Small intestine (tissue), 7 donors: ENCODE measurements around the gene FBXO10. TPM values are rescaled to one million over a fixed set of nuclear protein-coding genes. Genes with fewer than 3 reads are reported as not detected.
"Not testable (repeated sequence)": the region's sequence is repeated elsewhere in the genome, so short reads cannot be mapped to it uniquely, and the experiment has no call there.

Experiments
- DNase-seq, 2 donors: peaks; one replicate each; pipeline versions ENCODE4 v3.0.0 to v3.0.0-alpha.2; 2013
- FAIRE-seq: peaks from 2 replicates; lab custom pipeline; 2012; peaks lifted over from hg19 to GRCh38; lab: Jason Lieb, UNC
- H3K27ac ChIP-seq, 3 donors: one replicate each; pipeline ENCODE4 v1.5.1; 2013; ENCODE audit warnings: low read length in 2 of 3, mild to moderate bottlenecking in 2 of 3, control low read depth in 1 of 3, inconsistent platforms in 1 of 3, low read depth in 1 of 3, moderate library complexity in 1 of 3
- H3K27me3 ChIP-seq, 3 donors: one replicate each; pipeline ENCODE4 v1.6.1; 2013; ENCODE audit warnings: low read length in 3 of 3, inconsistent platforms in 1 of 3; ENCODE audit not compliant: control insufficient read depth in 3 of 3, insufficient read depth in 3 of 3
- H3K36me3 ChIP-seq, 3 donors: one replicate each; pipeline ENCODE4 v1.6.1; 2013; ENCODE audit warnings: low read length in 3 of 3, inconsistent platforms in 1 of 3, low read depth in 1 of 3, mild to moderate bottlenecking in 1 of 3, moderate library complexity in 1 of 3; ENCODE audit not compliant: control insufficient read depth in 3 of 3, insufficient read depth in 2 of 3
- H3K4me1 ChIP-seq, 3 donors: one replicate each; pipeline ENCODE4 v1.6.1; 2013; ENCODE audit warnings: low read length in 2 of 3, inconsistent platforms in 1 of 3, low read depth in 1 of 3, mild to moderate bottlenecking in 1 of 3, moderate library complexity in 1 of 3; ENCODE audit not compliant: control insufficient read depth in 3 of 3, insufficient read depth in 2 of 3
- H3K4me3 ChIP-seq, 3 donors: one replicate each; pipeline ENCODE4 v1.5.1; 2013; ENCODE audit warnings: low read length in 3 of 3, control low read depth in 1 of 3, inconsistent platforms in 1 of 3, low read depth in 1 of 3, mild to moderate bottlenecking in 1 of 3, moderate library complexity in 1 of 3
- H3K9me3 ChIP-seq, 2 donors: one replicate each; pipeline ENCODE4 v1.6.1; 2013; ENCODE audit warnings: low read depth in 1 of 2, low read length in 1 of 2; ENCODE audit not compliant: control insufficient read depth in 2 of 2, insufficient read depth in 1 of 2
- WGBS, 3 donors: extraction: QIAGEN DNeasy Blood & Tissue Kit; methylation state at CpG; one replicate each; pipeline ENCODE4 v1.1.7; 2013; 5-methylcytosine and 5-hydroxymethylcytosine counted together
- polyA plus RNA-seq, 4 donors: library from polyadenylated mRNA; stranded (reverse) in 3 of 4; unstranded in 1 of 4; fragments of 200-250 nt in 3 of 4; fragments of 120-200 nt in 1 of 4; gene quantifications; one replicate each; pipeline versions ENCODE4 v1.2.1 to v1.2.3, GENCODE V29; 2013
- donor health status: healthy with polysubstance abuse.
- donor health status: control.
- donor health status: control.
- donor health status: Bipolar disorder and iron deficiency.
- donor health status: healthy.

FBXO10 gene
- polyA plus RNA-seq, 4 donors, result 1.4 to 4.4 (median 2.4) TPM

- Histone ChIP-seq H3K9me3 (no peaks in the 10 kb centered on the region), H3K27me3 (no peaks in the 10 kb centered on the region), H3K4me3 (no peak overlapping the region), H3K4me1 (no peaks in the 10 kb centered on the region), H3K36me3 (peaks cover 0 to 34% (median 2%) of the 10 kb centered on the region in 3 donors), H3K27ac (no peak overlapping the region)
- DNase-seq (no peak), FAIRE-seq (no peak)
- WGBS, 3 donors, result 83 to 93% (median 86%) methylated on average over 15 of the region's 15 CpGs
Observed at GRCh38 chr9:37511016-37512010, 64.9 kb downstream of the FBXO10 start.

GRCh38 chr9:37510053-37510452 is 66.1 kb downstream of the FBXO10 start:
- H3K36me3 ChIP-seq, result peaks cover 0 to 27% (median 2%) of the 10 kb centered on the region in 3 donors
- not testable (repeated sequence) for DNase-seq, FAIRE-seq, H3K27me3 ChIP-seq, H3K4me3 ChIP-seq, H3K4me1 ChIP-seq, H3K9me3 ChIP-seq, H3K27ac ChIP-seq
- 90 to 94% (median 91%) methylated on average over 5 of the region's 5 CpGs for WGBS, 3 donors

- FAIRE-seq (no peak), DNase-seq (no peak)
- 88 to 95% (median 91%) methylated on average over 7 of the region's 7 CpGs for WGBS, 3 donors
- Histone ChIP-seq H3K27ac (no peak overlapping the region), H3K27me3 (no peaks in the 10 kb centered on the region), H3K9me3 (no peaks in the 10 kb centered on the region), H3K4me3 (no peak overlapping the region), H3K36me3 (peaks cover 0 to 29% (median 2%) of the 10 kb centered on the region in 3 donors), H3K4me1 (no peaks in the 10 kb centered on the region)
Observed at GRCh38 chr9:37509536-37509935, 66.6 kb downstream of the FBXO10 start.

GRCh38 chr9:37508834-37509206 is 67.4 kb downstream of the FBXO10 start:
- H3K4me3 ChIP-seq, result no peak overlapping the region
- no peak for FAIRE-seq
- peaks cover 0 to 32% (median 0%) of the 10 kb centered on the region in 3 donors for H3K36me3 ChIP-seq

GRCh38 chr9:37508135-37508833 is 67.9 kb downstream of the FBXO10 start:
- H3K36me3 ChIP-seq, result peaks cover 0 to 36% (median 3%) of the 10 kb centered on the region in 3 donors
- H3K9me3 ChIP-seq, result no peaks in the 10 kb centered on the region
- DNase-seq (peak in 1 of 2 donors; percentile 20), FAIRE-seq (no peak)
- no peak overlapping the region for H3K4me3 ChIP-seq
- H3K4me1 ChIP-seq, result no peaks in the 10 kb centered on the region
- WGBS, 3 donors, result 92 to 96% (median 95%) methylated on average over 5 of the region's 5 CpGs
- H3K27me3 ChIP-seq, result no peaks in the 10 kb centered on the region
- no peak overlapping the region for H3K27ac ChIP-seq

More at GRCh38 chr9:37508834-37509206, 67.4 kb downstream of the FBXO10 start:
- WGBS, 3 donors, result 91 to 93% (median 92%) methylated on average over 3 of the region's 3 CpGs
- no peaks in the 10 kb centered on the region for H3K4me1 ChIP-seq
- no peak overlapping the region for H3K27ac ChIP-seq
- peak in 1 of 2 donors; percentile 62 for DNase-seq
- no peaks in the 10 kb centered on the region for H3K27me3 ChIP-seq
- H3K9me3 ChIP-seq, result no peaks in the 10 kb centered on the region

- DNase-seq, result no peak
- Histone ChIP-seq H3K27ac (no peak overlapping the region), H3K27me3 (no peaks in the 10 kb centered on the region), H3K4me3 (no peak overlapping the region), H3K4me1 (no peaks in the 10 kb centered on the region), H3K36me3 (peaks cover 3 to 43% (median 4%) of the 10 kb centered on the region in 3 donors), H3K9me3 (no peaks in the 10 kb centered on the region)
- FAIRE-seq, result no peak
- 95 to 98% (median 97%) methylated on average over 11 of the region's 11 CpGs for WGBS, 3 donors
Observed at GRCh38 chr9:37507566-37508134, 68.5 kb downstream of the FBXO10 start.

- no peak overlapping the region for H3K4me3 ChIP-seq
- H3K9me3 ChIP-seq, result no peaks in the 10 kb centered on the region
- 83 to 93% (median 91%) methylated on average over 5 of the region's 5 CpGs for WGBS, 3 donors
- no peaks in the 10 kb centered on the region for H3K27me3 ChIP-seq
- H3K36me3 ChIP-seq, result peaks cover 5 to 51% (median 9%) of the 10 kb centered on the region in 3 donors
- no peak for FAIRE-seq
- H3K4me1 ChIP-seq, result no peaks in the 10 kb centered on the region
- H3K27ac ChIP-seq, result no peak overlapping the region
- DNase-seq, result no peak
Observed at GRCh38 chr9:37504605-37505004, 71.6 kb downstream of the FBXO10 start.

GRCh38 chr9:37503736-37504135 is 72.4 kb downstream of the FBXO10 start:
- Histone ChIP-seq H3K27me3 (no peaks in the 10 kb centered on the region), H3K27ac (peak overlapping the region in 2 of 3 donors; percentile 27 to 36), H3K36me3 (peaks cover 5 to 55% (median 12%) of the 10 kb centered on the region in 3 donors), H3K4me3 (no peak overlapping the region), H3K4me1 (no peaks in the 10 kb centered on the region), H3K9me3 (no peaks in the 10 kb centered on the region)
- no peak for FAIRE-seq
- 85 to 90% (median 86%) methylated on average over 3 of the region's 3 CpGs for WGBS, 3 donors
- DNase-seq, result peak in 1 of 2 donors; percentile 45
